GM10248 (cell line): ENCODE measurements around the gene SP140L.
"Not testable (repeated sequence)": the region's sequence is repeated elsewhere in the genome, so short reads cannot be mapped to it uniquely, and the experiment has no call there.

Experiments
- CTCF ChIA-PET: fragments of 300-600 bp; sonication (Branson Sonifier 250); formaldehyde crosslinking; extraction: SDS; loops from one replicate; lab custom pipeline; 2021; ENCODE audit warnings: antibody characterized with exemption; lab: Yijun Ruan, JAX
- POLR2A ChIA-PET: fragments of 350-650 bp; sonication (Branson Sonifier 250); formaldehyde crosslinking; extraction: SDS; loops from one replicate; lab custom pipeline; 2020; ENCODE audit warnings: antibody characterized with exemption; lab: Yijun Ruan, JAX
- DNase-seq: peaks from one replicate; pipeline ENCODE4 v3.0.0; 2012; ENCODE audit errors: extremely low spot score
- TF ChIP-seq, protein P1 (sequence below): IDR thresholded peaks from 2 replicates; pipeline ENCODE4 v1.5.1; 2012; ENCODE audit warnings: mild to moderate bottlenecking, low read depth; ENCODE audit errors: extremely low read depth, missing control alignments, control extremely low read depth

The SP140L gene

DNA sequence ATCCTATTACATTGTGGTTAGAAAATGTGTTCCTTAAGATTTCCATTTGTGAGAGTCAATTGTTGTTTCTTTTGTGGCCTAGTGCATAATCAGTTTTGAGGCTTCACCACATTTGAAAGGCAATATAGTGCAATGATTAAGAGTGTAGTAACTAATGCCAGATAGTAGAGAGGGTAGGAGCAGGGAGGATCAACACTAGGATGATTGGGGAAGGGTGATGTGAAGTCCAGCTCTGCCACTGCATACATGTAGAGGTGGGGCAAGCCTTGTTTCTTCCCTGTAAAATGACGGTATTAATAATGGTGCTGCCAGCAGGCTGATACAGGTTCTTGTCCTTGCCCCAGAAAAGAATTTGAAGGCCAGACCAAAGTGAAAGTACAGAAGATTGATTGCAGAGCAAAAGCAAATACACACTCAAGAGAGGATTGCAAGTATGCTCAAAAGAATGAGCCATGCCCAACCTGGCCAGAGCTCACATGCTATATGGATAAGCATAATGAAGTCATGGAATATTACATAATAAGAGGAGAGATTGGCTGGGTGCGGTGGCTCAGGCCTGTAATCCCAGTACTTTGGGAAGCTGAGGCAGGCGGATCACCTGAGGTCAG is 97.0 kb downstream of the SP140L start:
- no peak for DNase-seq
- CTCF ChIA-PET: no interaction called here
- POLR2A ChIA-PET: no interaction called here
- TF ChIP-seq, protein P1, sequence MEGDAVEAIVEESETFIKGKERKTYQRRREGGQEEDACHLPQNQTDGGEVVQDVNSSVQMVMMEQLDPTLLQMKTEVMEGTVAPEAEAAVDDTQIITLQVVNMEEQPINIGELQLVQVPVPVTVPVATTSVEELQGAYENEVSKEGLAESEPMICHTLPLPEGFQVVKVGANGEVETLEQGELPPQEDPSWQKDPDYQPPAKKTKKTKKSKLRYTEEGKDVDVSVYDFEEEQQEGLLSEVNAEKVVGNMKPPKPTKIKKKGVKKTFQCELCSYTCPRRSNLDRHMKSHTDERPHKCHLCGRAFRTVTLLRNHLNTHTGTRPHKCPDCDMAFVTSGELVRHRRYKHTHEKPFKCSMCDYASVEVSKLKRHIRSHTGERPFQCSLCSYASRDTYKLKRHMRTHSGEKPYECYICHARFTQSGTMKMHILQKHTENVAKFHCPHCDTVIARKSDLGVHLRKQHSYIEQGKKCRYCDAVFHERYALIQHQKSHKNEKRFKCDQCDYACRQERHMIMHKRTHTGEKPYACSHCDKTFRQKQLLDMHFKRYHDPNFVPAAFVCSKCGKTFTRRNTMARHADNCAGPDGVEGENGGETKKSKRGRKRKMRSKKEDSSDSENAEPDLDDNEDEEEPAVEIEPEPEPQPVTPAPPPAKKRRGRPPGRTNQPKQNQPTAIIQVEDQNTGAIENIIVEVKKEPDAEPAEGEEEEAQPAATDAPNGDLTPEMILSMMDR: no peak

DNA sequence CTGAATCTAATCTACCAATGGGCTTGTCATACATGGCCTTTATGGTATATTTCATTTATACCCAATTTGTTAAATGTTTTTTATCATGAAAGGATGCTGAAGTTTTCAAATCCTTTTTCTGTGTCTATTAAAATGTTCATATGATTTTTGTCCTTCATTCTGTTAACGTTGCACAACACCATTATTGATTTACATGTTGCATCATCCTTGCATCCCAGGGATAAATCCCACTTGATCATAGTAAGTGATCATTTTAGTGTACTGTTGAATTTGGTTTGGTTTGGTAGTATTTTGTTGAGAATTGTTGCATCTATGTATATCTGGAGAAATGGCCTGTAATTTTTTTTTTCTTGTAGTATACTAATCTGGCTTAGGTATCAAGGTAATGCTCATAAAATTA is 98.4 kb downstream of the SP140L start:
- POLR2A ChIA-PET: no interaction called here
- TF ChIP-seq, protein P1: no peak
- DNase-seq: no peak
- CTCF ChIA-PET: no interaction called here

DNA sequence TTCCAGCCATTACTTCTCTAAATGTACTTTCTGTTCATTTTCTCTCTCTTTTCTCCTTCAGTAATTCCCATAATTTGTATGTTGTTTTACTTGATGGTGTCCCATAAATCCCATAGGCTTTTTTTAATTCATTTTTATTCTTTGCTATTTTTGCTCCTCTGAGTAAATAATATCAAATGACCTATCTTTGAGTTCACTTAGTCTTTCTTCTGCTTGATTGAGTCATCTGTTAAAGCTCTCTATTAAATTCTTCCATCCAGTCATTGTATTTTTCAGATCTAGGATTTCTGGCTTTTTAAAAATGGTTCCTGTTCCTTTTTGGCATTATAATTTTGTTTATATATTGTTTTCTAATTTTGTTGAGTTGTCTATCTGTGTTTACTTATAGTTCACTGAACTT is 102.5 kb downstream of the SP140L start:
- ChIA-PET POLR2A (no interaction called here), CTCF (interaction anchor here (0.7 kb wide), 1 partner anchor 181 kb away, joined by 3 read pairs; no protein-coding TSS in a partner anchor)
- DNase-seq: no peak
- TF ChIP-seq, protein P1: no peak

GRCh38 chr2:230430957-230431910 is 104.2 kb downstream of the SP140L start:
- POLR2A ChIA-PET: interaction anchor here (1.4 kb wide), 1 partner anchor 9 kb away, joined by 6 read pairs; no protein-coding TSS in a partner anchor
- TF ChIP-seq, protein P1: no peak

GRCh38 chr2:230434677-230435324 is 107.8 kb downstream of the SP140L start:
- no peak for DNase-seq
- ChIA-PET CTCF (interaction anchor here (1.5 kb wide), 1 partner anchor 41 kb away, joined by 4 read pairs; no protein-coding TSS in a partner anchor), POLR2A (interaction anchor here (0.7 kb wide), 1 partner anchor 168 kb away, joined by 3 read pairs; no protein-coding TSS in a partner anchor)
- TF ChIP-seq, protein P1: no peak

More at GRCh38 chr2:230430957-230431910, 104.2 kb downstream of the SP140L start:
- no peak for DNase-seq
- CTCF ChIA-PET: no interaction called here

GRCh38 chr2:230435431-230435830 is 108.4 kb downstream of the SP140L start:
- TF ChIP-seq, protein P1: no peak
- no peak for DNase-seq
- ChIA-PET POLR2A (interaction anchor here (0.7 kb wide), 1 partner anchor 167 kb away, joined by 3 read pairs; no protein-coding TSS in a partner anchor), CTCF (interaction anchor here (1.2 to 1.5 kb wide), 2 partner anchors 10 to 41 kb away, joined by 4 read pairs; no protein-coding TSS in a partner anchor)

GRCh38 chr2:230439121-230439520 is 112.1 kb downstream of the SP140L start:
- DNase-seq, CTCF ChIA-PET, POLR2A ChIA-PET: not testable (repeated sequence)
